ENCODE measurements around the gene ELMOD1.

ELMOD1 gene

GRCh38 chr11:107651672-107652071, 60.7 kb downstream of the ELMOD1 start:
- no peak for DNase-seq

- no peak for DNase-seq
Measured at GRCh38 chr11:107653076-107653475, 62.1 kb downstream of the ELMOD1 start.

- DNase-seq, result no peak
Measured at GRCh38 chr11:107655602-107656001, 64.7 kb downstream of the ELMOD1 start.

GRCh38 chr11:107659310-107659709, 68.4 kb downstream of the ELMOD1 start:
- DNase-seq, result no peak

GRCh38 chr11:107660066-107660465, 69.1 kb downstream of the ELMOD1 start:
- DNase-seq, result no peak

DNA sequence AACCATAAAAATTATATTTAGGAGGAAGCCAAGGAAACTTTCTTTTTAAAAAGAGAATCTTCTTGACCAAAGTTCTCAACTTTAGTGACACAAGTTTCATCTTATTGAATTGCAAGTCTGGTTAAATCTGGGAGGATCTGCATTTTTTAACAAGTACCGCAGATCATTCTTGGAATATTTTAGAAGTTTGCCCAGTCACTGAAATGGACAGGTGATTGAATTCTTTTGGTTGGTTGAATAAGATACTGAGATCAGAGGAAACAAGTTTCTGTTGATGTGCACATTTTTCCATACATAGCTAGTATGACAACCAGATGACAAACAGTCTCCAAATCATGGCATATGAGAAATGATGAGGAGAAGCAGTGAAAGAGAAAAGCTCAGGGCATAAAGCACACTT, 70.7 kb downstream of the ELMOD1 start:
- no peak for DNase-seq

GRCh38 chr11:107665018-107665417, 74.1 kb downstream of the ELMOD1 start:
- no peak for DNase-seq

DNA sequence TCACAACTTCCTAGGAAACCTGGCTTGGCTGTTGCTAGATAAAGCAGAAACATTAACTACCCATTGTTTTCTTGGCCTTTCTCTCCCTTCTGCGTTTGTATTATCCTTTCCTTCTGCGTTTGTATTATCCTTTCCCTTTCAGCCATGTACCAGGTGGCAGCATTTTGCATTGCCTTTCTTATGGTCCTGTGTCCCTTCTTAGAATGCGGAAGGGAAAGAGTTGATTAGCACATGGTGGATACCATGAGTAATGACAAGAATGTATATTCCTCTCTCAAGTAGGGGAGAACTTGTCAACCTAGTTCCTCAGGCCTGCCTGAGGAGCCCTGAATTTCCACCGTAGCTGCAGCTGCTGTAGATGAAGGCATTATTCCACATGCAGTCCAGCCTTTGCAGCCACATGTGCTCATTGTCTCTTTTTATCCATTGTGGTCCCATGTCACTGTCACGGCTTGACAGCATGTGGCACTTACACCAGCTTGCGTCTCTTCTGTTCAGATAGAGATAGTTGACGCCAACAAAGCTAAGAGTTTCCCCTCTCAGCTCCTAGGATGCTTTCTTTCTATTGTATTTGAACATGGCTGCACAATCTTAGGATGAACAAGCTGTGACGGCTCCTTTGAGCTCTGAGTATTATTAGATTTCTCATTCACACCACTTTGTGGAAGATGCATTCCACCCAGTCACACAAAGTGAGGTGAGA, 76.1 kb downstream of the ELMOD1 start:
- no peak for DNase-seq

DNA sequence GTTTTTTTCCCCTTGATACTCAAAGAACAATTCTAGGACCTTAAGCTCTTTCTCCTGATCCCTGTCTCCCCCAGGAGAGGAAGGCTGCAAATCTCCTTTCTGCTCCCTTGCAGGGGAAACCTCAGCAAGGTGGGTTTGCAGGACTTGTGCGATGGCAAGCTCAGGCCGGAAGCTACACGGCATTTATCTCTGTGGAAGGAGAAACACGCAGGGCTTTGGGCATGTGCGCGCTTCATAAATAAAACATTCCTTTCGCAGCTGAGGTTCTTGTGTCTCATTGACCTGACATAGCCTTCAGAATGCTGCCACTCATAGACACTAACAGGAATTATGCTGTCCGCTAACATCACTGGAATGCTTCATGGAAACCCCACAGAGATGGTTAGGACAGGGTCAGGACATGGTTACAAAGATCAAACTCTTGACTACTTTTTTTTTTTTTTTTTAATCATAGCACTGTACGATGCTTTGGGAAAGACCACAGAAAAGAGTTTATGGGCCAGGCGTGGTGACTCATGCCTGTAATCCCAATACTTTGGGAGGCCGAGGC, 78.3 kb downstream of the ELMOD1 start:
- no peak for DNase-seq

GRCh38 chr11:107669893-107670601, 79.1 kb downstream of the ELMOD1 start:
- no peak for DNase-seq

- DNase-seq, result no peak
Measured at GRCh38 chr11:107675902-107676301, 85.0 kb downstream of the ELMOD1 start.

DNA sequence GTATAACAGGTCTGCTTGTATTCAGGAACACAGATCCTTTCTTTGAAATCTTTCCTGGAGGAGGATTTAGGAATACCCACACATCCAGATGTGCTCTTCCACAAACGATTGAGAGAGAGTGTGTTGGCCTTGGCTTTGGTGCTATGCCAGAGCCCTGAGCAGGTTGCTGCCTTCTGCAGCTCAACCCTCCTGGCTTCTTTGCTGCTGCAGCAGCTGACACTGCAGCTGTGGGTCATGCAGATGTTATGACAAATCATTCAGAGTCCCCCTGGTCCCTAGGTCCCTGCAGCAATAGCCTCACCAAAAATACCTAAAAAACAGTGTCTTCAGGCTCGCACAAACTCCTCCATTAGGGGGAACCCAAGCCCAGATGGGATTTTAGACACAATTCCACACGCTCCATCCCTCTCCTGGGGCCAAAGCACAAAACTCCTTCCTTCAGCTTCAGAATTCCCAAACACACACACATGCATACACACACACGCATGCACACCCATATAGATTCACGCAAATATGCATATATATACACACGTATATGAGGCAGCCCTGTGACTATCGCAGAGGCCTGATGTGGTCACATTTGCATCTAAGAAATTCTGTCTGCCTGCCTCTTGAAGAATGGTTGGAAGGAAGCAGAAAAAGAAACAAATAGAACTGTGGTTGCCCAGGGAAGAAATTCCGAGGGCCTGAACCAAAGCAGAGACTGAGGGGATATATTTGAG, 85.5 kb downstream of the ELMOD1 start:
- no peak for DNase-seq

- DNase-seq, result no peak
Measured at GRCh38 chr11:107677924-107678631, 87.1 kb downstream of the ELMOD1 start.

GRCh38 chr11:107678632-107678971, 87.7 kb downstream of the ELMOD1 start:
- no peak for DNase-seq

- no peak for DNase-seq
Measured at GRCh38 chr11:107679255-107680024, 88.5 kb downstream of the ELMOD1 start.

DNA sequence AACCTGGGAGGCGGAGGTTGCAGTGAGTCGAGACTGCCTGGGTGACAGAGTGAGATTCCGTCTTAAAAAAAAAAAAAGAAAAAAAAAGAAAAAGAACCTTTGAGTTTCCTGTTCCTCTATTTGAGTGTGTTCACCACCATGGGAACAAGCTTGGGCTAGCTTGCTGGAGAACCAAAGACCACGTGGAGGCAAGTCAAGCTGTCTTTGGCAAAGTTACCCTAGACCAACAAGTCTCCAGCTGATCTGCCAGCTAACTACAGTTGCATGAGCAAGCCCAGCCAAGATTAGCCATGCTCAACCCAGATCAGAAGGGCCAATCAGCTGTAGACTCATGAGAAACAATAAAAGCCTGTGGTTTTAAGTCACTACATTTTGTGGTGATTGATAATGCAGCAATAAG, 91.2 kb downstream of the ELMOD1 start:
- no peak for DNase-seq

GRCh38 chr11:107682572-107682971, 91.6 kb downstream of the ELMOD1 start:
- DNase-seq, result no peak

DNA sequence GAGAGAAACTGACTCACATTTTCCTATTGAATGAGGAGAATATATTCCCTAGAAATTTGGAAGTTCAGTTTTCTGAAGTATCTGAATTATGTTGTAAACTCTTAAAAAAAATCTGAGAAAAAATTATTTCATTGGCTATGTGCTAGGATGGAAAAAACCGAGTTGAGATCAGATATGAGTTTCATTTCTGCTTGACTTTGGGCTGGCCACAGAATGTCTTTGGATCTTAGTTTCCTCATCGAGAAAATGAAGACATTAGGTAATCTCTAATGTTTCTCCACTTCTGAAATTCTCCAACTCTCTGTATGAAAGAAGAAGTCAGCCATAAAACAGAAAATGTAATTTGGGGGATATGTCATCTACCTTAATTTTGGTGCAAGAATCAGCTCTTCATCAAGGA, 92.1 kb downstream of the ELMOD1 start:
- no peak for DNase-seq

DNA sequence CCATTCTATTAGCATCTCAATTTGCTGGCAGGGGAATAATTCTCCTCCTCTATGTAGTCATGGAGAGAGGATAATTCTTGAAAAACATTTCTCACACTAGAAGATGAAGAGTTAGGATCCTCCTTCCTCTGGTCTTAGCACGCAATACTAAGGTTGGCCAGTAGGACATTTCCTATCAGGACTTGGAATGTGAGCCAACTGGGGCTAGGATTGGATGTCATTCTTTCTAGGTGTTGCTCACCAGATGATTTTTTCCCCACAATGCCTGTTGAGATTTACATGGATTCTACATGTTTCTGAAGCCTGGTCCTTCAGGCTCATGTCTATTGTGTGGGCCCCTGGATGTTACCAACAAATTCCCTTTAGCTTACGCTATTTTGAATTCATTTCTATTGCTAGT, 92.9 kb downstream of the ELMOD1 start:
- no peak for DNase-seq

- DNase-seq, result no peak
Measured at GRCh38 chr11:107688322-107688918, 97.5 kb downstream of the ELMOD1 start.

DNA sequence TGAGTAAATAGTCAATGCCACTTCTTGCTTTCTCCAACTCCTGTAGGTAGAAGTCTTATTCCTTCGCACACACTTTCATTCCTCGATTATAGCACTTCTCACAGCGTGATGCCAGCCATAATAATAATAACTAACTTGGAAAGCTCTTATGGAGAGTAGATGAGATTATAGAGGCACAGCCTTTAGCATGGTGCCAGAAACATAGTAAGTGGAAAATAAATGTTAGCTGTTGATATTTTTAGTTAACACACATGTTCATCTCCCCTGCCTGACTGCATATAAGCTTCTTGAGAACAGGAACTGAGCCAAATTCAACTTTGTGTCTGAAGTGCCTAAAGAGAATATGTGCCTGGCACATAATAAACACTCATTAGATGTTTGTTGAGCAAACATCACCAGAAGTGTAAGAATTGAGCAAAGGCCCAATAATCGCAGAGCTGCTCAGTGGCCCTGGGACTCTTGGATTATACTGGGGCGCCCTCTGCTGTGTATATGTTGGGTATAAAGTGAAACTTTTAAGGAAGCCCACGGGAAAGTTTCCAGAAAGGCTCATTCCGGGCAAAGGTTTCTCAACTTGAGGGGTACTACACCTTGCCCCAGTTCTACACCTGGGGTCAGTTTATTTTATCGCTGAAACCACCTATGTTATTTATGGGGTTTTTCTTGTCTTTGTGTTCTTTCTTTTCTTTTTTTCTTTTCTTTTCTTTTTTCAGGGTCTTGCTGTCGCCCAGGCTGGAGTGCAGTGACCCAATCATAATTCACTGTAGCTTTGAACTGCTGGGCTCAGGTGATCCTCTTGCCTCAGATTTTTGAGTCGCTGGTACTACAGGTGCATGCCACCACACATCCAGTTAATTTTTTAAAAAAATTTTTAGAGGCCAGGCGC, 98.6 kb downstream of the ELMOD1 start:
- DNase-seq, result no peak

All from NCI-H1436 treated with DMSO at 0.1 percent for 48 hours (cell line).